Measurements from ENCODE around the gene KLHL22. TPM values are rescaled to one million over a fixed set of nuclear protein-coding genes. Genes with fewer than 3 reads are reported as not detected.

Gene KLHL22
- total and polyA plus RNA-seq, 2 of the 13 experiments (the other 11 are each of a cell fraction or from before 2014, with no cell fraction given), result 10.9 to 14.8 TPM

DNA sequence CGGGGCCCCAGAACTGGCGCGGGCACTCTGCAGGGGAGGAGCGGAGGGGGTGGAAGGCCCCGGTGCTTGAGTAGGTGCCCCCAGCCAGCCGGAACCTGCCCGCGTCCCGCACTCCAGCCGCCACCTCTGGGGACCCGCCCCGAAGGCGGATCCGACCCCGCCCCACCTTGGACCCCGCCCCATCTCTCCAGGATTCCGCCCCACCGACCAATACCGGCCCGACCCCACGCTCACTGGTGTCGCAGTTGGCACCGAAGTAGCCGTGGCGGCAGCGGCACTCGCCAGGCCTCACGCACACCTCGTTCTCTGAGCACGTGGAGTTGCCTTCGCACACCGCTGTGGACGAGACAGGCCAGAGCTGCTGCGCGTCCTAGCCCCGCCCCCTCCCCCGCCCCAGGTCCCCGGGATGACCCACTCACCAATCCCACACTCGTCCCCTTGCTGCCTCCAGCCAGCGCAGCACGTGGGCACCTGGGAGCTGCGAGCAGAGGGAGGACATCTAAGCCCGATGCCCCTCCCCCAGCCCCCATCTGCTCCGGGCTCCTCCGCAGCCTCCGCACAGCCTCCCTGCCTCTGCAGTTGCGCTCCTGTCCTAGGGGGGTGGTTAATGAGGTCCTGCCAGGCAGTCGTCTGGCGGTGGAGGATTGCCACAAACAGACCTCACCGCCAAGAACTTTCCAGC lies 63.9 kb downstream of the KLHL22 start:
- Histone ChIP-seq H4K20me1 (ENCODE audit: insufficient read depth, low read length) (peaks cover 15% of the 10 kb centered on the region), H3K4me2 (ENCODE audit: low read depth, low read length) (no peak overlapping the region), H3K27ac (ENCODE audit: extremely low read length, insufficient read depth, low read length) (no peak overlapping the region), H3K9me3 (ENCODE audit: low read length) (no peaks in the 10 kb centered on the region), H2AFZ (ENCODE audit: low read length) (no peak overlapping the region), H3K27me3 (ENCODE audit: control insufficient read depth in 1 of 2, insufficient read depth in 2 of 2, low read length in 2 of 2) (no peaks in the 10 kb centered on the region), H3K9ac (ENCODE audit: insufficient read depth, low read depth, low read length) (no peak overlapping the region), H3K4me1 (ENCODE audit: insufficient read depth, low read length) (peaks cover 29% of the 10 kb centered on the region), H3K36me3 (replicated peaks in 1 of 2; ENCODE audit: control insufficient read depth in 1 of 2, insufficient read depth in 2 of 2, low read length in 2 of 2) (peaks cover 9 to 15% of the 10 kb centered on the region in 2 experiments; a peak in 4 of 5 replicates), H3K4me3 (replicated peaks in 1 of 3; ENCODE audit: insufficient read depth in 1 of 3, low read depth in 2 of 3, low read length in 3 of 3) (no peak overlapping the region), H3K79me2 (ENCODE audit: insufficient read depth, low read length) (peaks cover 15% of the 10 kb centered on the region)
- POLR2A ChIA-PET, result no interaction called here
- intact Hi-C loops (cut with micrococcal nuclease; ENCODE audit: unreplicated experiment), result no loop called here
- TF ChIP-seq RBFOX2 (IDR thresholded peaks at IDR 0.05; ENCODE audit: low read depth, low read length) (0 out of 2 replicates have a peak, but pooled peaks have one; percentile 28), ZFP36L1 (CRISPR knock-in tag; IDR thresholded peaks at IDR 0.05) (no peak)
- BruUV-seq (replicated peaks), result no TSS peak
- 98% methylated on average over 40 of the region's 50 CpGs for whole genome bisulfite sequencing (ENCODE audit: low lambda C conversion rate)
- DNase-seq (ENCODE audit: low spot score) (no peak), FAIRE-seq (no peak), ATAC-seq (no peak)
- in situ Hi-C loops (cut with HindIII; ENCODE audit: extremely low pct_ligation_motif_present, low pct_unique_long_range_greater_than_20kb), result no loop called here
- CTCF ChIA-PET (ENCODE audit: low intra/inter-chr PET ratio, low total read pairs), result no interaction called here

DNA sequence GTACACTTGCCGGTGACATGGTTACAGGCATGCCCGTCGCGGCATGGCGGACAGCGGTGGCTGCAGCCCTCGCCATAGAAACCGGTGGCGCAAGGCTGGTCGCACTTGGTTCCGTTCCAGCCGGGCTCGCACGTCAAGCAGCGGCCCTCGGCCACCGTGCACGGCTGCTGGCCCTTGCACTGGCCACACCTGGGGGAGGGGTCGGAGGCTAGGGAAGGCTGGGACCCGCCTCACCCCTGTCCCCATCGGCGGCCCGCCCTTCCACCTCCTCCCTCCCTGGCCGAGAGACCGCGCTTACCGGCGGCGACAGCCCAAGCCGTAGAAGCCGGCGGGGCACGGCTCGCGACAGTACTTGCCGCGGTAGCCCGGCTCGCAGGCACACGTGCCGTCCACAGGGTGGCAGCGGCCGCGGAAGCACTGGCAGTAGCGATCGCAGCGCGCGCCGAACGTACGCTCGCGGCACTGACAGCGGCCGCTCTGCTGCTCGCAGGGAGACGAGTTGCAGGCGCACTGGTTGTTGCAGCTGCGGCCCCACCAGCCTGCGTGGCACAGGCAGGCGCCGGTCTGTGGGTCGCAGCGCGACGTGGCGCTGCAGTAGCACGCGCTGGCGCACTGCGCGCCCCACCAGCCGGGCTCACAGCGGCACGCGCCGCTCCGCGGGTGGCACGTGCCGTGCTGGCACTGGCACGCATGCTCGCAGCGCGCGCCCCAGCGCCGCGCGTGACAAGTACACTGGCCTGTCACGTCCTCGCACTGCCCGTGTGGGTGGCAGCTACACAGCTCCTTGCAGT lies 64.7 kb downstream of the KLHL22 start:
- in situ Hi-C loops (cut with HindIII; ENCODE audit: extremely low pct_ligation_motif_present, low pct_unique_long_range_greater_than_20kb), result no loop called here
- H3K9me3 ChIP-seq (ENCODE audit: low read length), result no peaks in the 10 kb centered on the region
- no peak overlapping the region for H3K4me3 ChIP-seq (replicated peaks in 1 of 3; ENCODE audit: insufficient read depth in 1 of 3, low read depth in 2 of 3, low read length in 3 of 3)
- ATAC-seq (no peak), DNase-seq (ENCODE audit: low spot score) (no peak), FAIRE-seq (no peak)
- ChIA-PET POLR2A (no interaction called here), CTCF (ENCODE audit: low intra/inter-chr PET ratio, low total read pairs) (no interaction called here)
- no peak overlapping the region for H2AFZ ChIP-seq (ENCODE audit: low read length)
- peaks cover 28% of the 10 kb centered on the region for H3K4me1 ChIP-seq (ENCODE audit: insufficient read depth, low read length)
- BruUV-seq (replicated peaks), result no TSS peak
- H3K9ac ChIP-seq (ENCODE audit: insufficient read depth, low read depth, low read length), result no peak overlapping the region
- intact Hi-C loops (cut with micrococcal nuclease; ENCODE audit: unreplicated experiment), result no loop called here
- no peaks in the 10 kb centered on the region for H3K27me3 ChIP-seq (ENCODE audit: control insufficient read depth in 1 of 2, insufficient read depth in 2 of 2, low read length in 2 of 2)
- peaks cover 9 to 15% of the 10 kb centered on the region in 2 experiments; a peak in 4 of 5 replicates for H3K36me3 ChIP-seq (replicated peaks in 1 of 2; ENCODE audit: control insufficient read depth in 1 of 2, insufficient read depth in 2 of 2, low read length in 2 of 2)
- no peak overlapping the region for H3K27ac ChIP-seq (ENCODE audit: extremely low read length, insufficient read depth, low read length)
- 98% methylated on average over 47 of the region's 94 CpGs for WGBS (ENCODE audit: low lambda C conversion rate)
- peaks cover 13% of the 10 kb centered on the region for H4K20me1 ChIP-seq (ENCODE audit: insufficient read depth, low read length)
- no peak overlapping the region for H3K4me2 ChIP-seq (ENCODE audit: low read depth, low read length)
- H3K79me2 ChIP-seq (ENCODE audit: insufficient read depth, low read length), result peaks cover 13% of the 10 kb centered on the region
- no peak for TF ChIP-seq KAT2B (IDR thresholded peaks at IDR 0.05; ENCODE audit: borderline replicate concordance, low read depth, low read length)
- TF ChIP-seq, protein P1, sequence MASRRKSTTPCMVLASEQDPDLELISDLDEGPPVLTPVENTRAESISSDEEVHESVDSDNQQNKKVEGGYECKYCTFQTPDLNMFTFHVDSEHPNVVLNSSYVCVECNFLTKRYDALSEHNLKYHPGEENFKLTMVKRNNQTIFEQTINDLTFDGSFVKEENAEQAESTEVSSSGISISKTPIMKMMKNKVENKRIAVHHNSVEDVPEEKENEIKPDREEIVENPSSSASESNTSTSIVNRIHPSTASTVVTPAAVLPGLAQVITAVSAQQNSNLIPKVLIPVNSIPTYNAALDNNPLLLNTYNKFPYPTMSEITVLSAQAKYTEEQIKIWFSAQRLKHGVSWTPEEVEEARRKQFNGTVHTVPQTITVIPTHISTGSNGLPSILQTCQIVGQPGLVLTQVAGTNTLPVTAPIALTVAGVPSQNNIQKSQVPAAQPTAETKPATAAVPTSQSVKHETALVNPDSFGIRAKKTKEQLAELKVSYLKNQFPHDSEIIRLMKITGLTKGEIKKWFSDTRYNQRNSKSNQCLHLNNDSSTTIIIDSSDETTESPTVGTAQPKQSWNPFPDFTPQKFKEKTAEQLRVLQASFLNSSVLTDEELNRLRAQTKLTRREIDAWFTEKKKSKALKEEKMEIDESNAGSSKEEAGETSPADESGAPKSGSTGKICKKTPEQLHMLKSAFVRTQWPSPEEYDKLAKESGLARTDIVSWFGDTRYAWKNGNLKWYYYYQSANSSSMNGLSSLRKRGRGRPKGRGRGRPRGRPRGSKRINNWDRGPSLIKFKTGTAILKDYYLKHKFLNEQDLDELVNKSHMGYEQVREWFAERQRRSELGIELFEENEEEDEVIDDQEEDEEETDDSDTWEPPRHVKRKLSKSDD (CRISPR knock-in tag; IDR thresholded peaks at IDR 0.05; ENCODE audit: low read depth), result peak; percentile 73
- no peak for TF ChIP-seq ZFP37 (CRISPR knock-in tag; IDR thresholded peaks at IDR 0.05; ENCODE audit: borderline replicate concordance)
- TF ChIP-seq DMAP1 (CRISPR knock-in tag; IDR thresholded peaks at IDR 0.05), result no peak
- no peak for TF ChIP-seq MBD4 (IDR thresholded peaks at IDR 0.05; ENCODE audit: borderline replicate concordance, low read length)
- no peak for TF ChIP-seq ZNF747 (CRISPR knock-in tag; IDR thresholded peaks at IDR 0.05; ENCODE audit: borderline replicate concordance)
- TF ChIP-seq POLR2G (IDR thresholded peaks at IDR 0.05; ENCODE audit: low read depth, low read length), result no peak
- no peak for TF ChIP-seq ZNF121 (CRISPR knock-in tag; IDR thresholded peaks at IDR 0.05)
- no peak for TF ChIP-seq SAFB2 (CRISPR knock-in tag; IDR thresholded peaks at IDR 0.05; ENCODE audit: borderline replicate concordance, low read depth)

All from HepG2 (cell line).